HFFc6 (cell line): ENCODE data around the gene RAB3GAP2. TPM values are rescaled to one million over a fixed set of nuclear protein-coding genes. Genes with fewer than 3 reads are reported as not detected.
"Not testable (repeated sequence)": the region's sequence is repeated elsewhere in the genome, so short reads cannot be mapped to it uniquely, and the experiment has no call there.

Experiments
- DNase-seq: peaks from one replicate; pipeline ENCODE4 v3.0.0-alpha.2; 2018
- H3K27ac Mint-ChIP-seq: 2 replicates; pipeline ENCODE4 v1.8.0; 2020; ENCODE audit warnings: mild to moderate bottlenecking, mixed read lengths
- H3K27me3 Mint-ChIP-seq: 2 replicates; pipeline ENCODE4 v1.8.0; 2021; ENCODE audit warnings: mild to moderate bottlenecking, moderate library complexity, mixed read lengths; ENCODE audit not compliant: insufficient read depth
- H3K36me3 Mint-ChIP-seq: 2 replicates; pipeline ENCODE4 v1.8.0; 2021; ENCODE audit warnings: low read depth, mixed read lengths
- H3K4me1 Mint-ChIP-seq: 2 replicates; pipeline ENCODE4 v1.8.0; 2020; ENCODE audit warnings: low read depth, mixed read lengths
- H3K4me3 Mint-ChIP-seq: 2 replicates; pipeline ENCODE4 v1.8.0; 2020; ENCODE audit warnings: mild to moderate bottlenecking, moderate library complexity, mixed read lengths
- H3K9me3 Mint-ChIP-seq: 2 replicates; pipeline ENCODE4 v1.8.0; 2020; ENCODE audit warnings: mild to moderate bottlenecking, mixed read lengths
- total RNA-seq, 6 experiments: library from RNA; stranded (reverse); fragmentation: NEBNext Ultra II Directional; extraction: Animal tissue kit (Norgen Biotek cat#: 25700); gene quantifications; 2 replicates in 1 of 6; 3 replicates in 5 of 6; pipeline ENCODE4 v1.2.3, GENCODE V29; 2021
- TF ChIP-seq, protein P1 (sequence below): fragments of 200-600 bp; sonication (generic); IDR thresholded peaks from 2 replicates; pipeline ENCODE4 v1.5.0; 2021; ENCODE audit warnings: antibody characterized with exemption, mild to moderate bottlenecking

RAB3GAP2 gene
- total RNA-seq, 6 experiments from 2014 or later = 42.0 to 49.6 (median 43.9) TPM

GRCh38 chr1:220207411-220207810 lies 64.8 kb downstream of the RAB3GAP2 start:
- Mint-ChIP-seq H3K27me3 (no peaks in the 10 kb centered on the region), H3K4me3 (no peak overlapping the region), H3K9me3 (no peaks in the 10 kb centered on the region), H3K36me3 (peaks cover 27% of the 10 kb centered on the region), H3K4me1 (no peaks in the 10 kb centered on the region), H3K27ac (no peak overlapping the region)
- no peak for DNase-seq
- TF ChIP-seq, protein P1, sequence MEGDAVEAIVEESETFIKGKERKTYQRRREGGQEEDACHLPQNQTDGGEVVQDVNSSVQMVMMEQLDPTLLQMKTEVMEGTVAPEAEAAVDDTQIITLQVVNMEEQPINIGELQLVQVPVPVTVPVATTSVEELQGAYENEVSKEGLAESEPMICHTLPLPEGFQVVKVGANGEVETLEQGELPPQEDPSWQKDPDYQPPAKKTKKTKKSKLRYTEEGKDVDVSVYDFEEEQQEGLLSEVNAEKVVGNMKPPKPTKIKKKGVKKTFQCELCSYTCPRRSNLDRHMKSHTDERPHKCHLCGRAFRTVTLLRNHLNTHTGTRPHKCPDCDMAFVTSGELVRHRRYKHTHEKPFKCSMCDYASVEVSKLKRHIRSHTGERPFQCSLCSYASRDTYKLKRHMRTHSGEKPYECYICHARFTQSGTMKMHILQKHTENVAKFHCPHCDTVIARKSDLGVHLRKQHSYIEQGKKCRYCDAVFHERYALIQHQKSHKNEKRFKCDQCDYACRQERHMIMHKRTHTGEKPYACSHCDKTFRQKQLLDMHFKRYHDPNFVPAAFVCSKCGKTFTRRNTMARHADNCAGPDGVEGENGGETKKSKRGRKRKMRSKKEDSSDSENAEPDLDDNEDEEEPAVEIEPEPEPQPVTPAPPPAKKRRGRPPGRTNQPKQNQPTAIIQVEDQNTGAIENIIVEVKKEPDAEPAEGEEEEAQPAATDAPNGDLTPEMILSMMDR = no peak

DNA sequence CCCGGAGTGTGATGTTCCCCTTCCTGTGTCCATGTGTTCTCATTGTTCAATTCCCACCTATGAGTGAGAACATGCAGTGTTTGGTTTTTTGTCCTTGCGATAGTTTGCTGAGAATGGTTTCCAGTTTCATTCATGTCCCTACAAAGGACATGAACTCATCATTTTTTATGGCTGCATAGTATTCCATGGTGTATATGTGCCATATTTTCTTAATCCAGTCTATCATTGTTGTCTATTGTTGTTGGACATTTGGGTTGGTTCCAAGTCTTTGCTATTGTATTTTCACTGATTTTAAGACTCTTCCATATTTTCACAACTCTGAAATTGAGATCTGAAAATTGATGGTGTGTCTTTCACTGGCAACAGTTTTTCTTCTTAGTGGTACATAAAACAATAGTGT lies 67.5 kb downstream of the RAB3GAP2 start:
- not testable (repeated sequence) for DNase-seq, H3K9me3 Mint-ChIP-seq, H3K4me3 Mint-ChIP-seq, H3K27me3 Mint-ChIP-seq, H3K27ac Mint-ChIP-seq, H3K4me1 Mint-ChIP-seq
- peaks cover 27% of the 10 kb centered on the region for H3K36me3 Mint-ChIP-seq

- H3K36me3 Mint-ChIP-seq = peaks cover 19% of the 10 kb centered on the region
- TF ChIP-seq, protein P1 = no peak
- no peak overlapping the region for H3K4me3 Mint-ChIP-seq
- no peak for DNase-seq
- H3K9me3 Mint-ChIP-seq = no peaks in the 10 kb centered on the region
- no peak overlapping the region for H3K27ac Mint-ChIP-seq
- no peaks in the 10 kb centered on the region for H3K27me3 Mint-ChIP-seq
- H3K4me1 Mint-ChIP-seq = no peaks in the 10 kb centered on the region
Observed at GRCh38 chr1:220203816-220204215, 68.4 kb downstream of the RAB3GAP2 start.

- Mint-ChIP-seq H3K4me1 (no peaks in the 10 kb centered on the region), H3K4me3 (no peak overlapping the region), H3K9me3 (no peaks in the 10 kb centered on the region)
Observed at GRCh38 chr1:220198186-220199005, 73.9 kb downstream of the RAB3GAP2 start.

GRCh38 chr1:220195701-220196100 lies 76.6 kb downstream of the RAB3GAP2 start:
- peaks cover 13% of the 10 kb centered on the region for H3K36me3 Mint-ChIP-seq
- no peak overlapping the region for H3K27ac Mint-ChIP-seq
- H3K9me3 Mint-ChIP-seq = no peaks in the 10 kb centered on the region
- H3K4me3 Mint-ChIP-seq = no peak overlapping the region
- H3K27me3 Mint-ChIP-seq = no peaks in the 10 kb centered on the region
- H3K4me1 Mint-ChIP-seq = no peaks in the 10 kb centered on the region
- TF ChIP-seq, protein P1 = no peak
- no peak for DNase-seq

More at GRCh38 chr1:220198186-220199005, 73.9 kb downstream of the RAB3GAP2 start:
- TF ChIP-seq, protein P1 = no peak
- 0 out of 2 replicates have a peak, but pooled peaks cover 4% of the 10 kb centered on the region for H3K36me3 Mint-ChIP-seq
- DNase-seq = peak; percentile 9
- no peaks in the 10 kb centered on the region for H3K27me3 Mint-ChIP-seq
- H3K27ac Mint-ChIP-seq = no peak overlapping the region

GRCh38 chr1:220189750-220190347 lies 82.4 kb downstream of the RAB3GAP2 start:
- no peak for DNase-seq
- H3K9me3 Mint-ChIP-seq = no peaks in the 10 kb centered on the region
- H3K36me3 Mint-ChIP-seq = peaks cover 17% of the 10 kb centered on the region
- TF ChIP-seq, protein P1 = peak; percentile 75
- no peak overlapping the region for H3K27ac Mint-ChIP-seq
- no peak overlapping the region for H3K4me3 Mint-ChIP-seq
- peaks cover 4% of the 10 kb centered on the region for H3K4me1 Mint-ChIP-seq
- H3K27me3 Mint-ChIP-seq = no peaks in the 10 kb centered on the region
